ENCODE measurements around the gene RAB5B. TPM values are rescaled to one million over a fixed set of nuclear protein-coding genes. Genes with fewer than 3 reads are reported as not detected.
A peak's percentile ranks its signal among the peaks of the same experiment; 100 is the strongest.

Gene RAB5B
- polyA plus RNA-seq, 1 donor (not counting 4 experiments of a cell fraction or from before 2014, with no cell fraction given), result 138 TPM

DNA sequence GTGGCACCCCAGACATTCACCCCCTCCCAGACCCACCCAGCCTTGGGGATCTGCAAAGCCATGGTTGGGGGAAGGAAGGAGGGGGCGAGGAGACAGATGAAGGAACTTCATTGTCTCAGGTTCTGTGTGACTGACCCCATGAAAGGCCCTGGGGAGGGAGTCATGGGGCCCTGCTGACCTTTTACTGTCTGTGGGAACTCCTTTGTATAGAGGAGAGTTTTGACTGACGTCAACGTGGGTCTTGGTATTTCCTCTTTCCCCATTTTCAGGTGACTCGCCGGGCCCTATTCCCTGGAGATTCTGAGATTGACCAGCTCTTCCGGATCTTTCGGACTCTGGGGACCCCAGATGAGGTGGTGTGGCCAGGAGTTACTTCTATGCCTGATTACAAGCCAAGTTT lies 3.1 kb upstream of the RAB5B start:
- no peak overlapping the region for H3K4me2 ChIP-seq (ENCODE audit: control insufficient read depth, extremely low read depth, insufficient read depth, low read depth, low read length)
- no peak overlapping the region for H3K27ac ChIP-seq (ENCODE audit: control insufficient read depth, insufficient read depth, low read length)
- no peak overlapping the region for H3K4me3 ChIP-seq (ENCODE audit: control insufficient read depth in 2 of 3, extremely low read depth in 1 of 3, insufficient read depth in 2 of 3, low read depth in 1 of 3, low read length in 3 of 3)

DNA sequence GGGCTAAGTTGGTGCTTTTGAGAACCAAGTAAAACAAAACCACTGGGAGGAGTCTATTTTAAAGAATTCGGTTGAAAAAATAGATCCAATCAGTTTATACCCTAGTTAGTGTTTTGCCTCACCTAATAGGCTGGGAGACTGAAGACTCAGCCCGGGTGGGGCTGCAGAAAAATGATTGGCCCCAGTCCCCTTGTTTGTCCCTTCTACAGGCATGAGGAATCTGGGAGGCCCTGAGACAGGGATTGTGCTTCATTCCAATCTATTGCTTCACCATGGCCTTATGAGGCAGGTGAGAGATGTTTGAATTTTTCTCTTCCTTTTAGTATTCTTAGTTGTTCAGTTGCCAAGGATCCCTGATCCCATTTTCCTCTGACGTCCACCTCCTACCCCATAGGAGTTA lies 1.8 kb upstream of the RAB5B start:
- Histone ChIP-seq H3K36me3 (ENCODE audit: control insufficient read depth in 2 of 2, extremely low read depth in 1 of 2, insufficient read depth in 2 of 2, low read length in 2 of 2) (peaks cover 0 to 27% of the 10 kb centered on the region in 2 experiments), H4K20me1 (ENCODE audit: control insufficient read depth, extremely low read depth, insufficient read depth, low read length) (peaks cover 1% of the 10 kb centered on the region), H3K79me2 (ENCODE audit: control insufficient read depth, insufficient read depth, low read length) (peaks cover 37% of the 10 kb centered on the region), H2AFZ (ENCODE audit: control insufficient read depth, low read length) (no peak overlapping the region), H3K27ac (ENCODE audit: control insufficient read depth, insufficient read depth, low read length) (peak overlapping the region; percentile 93), H3K4me3 (ENCODE audit: control insufficient read depth in 2 of 3, extremely low read depth in 1 of 3, insufficient read depth in 2 of 3, low read depth in 1 of 3, low read length in 3 of 3) (peak overlapping the region; percentile 50 to 98 (median 78)), H3K9ac (ENCODE audit: control insufficient read depth, extremely low read depth, insufficient read depth, low read length) (peak overlapping the region; percentile 90), H3K9me1 (ENCODE audit: control insufficient read depth, extremely low read depth, insufficient read depth, low read length) (no peaks in the 10 kb centered on the region), H3K9me3 (ENCODE audit: control insufficient read depth, low read depth, low read length) (no peaks in the 10 kb centered on the region), H3K4me1 (ENCODE audit: control insufficient read depth, extremely low read depth, insufficient read depth, low read length) (peaks cover 34% of the 10 kb centered on the region), H3K4me2 (ENCODE audit: control insufficient read depth, extremely low read depth, insufficient read depth, low read depth, low read length) (peak overlapping the region; percentile 99), H3K27me3 (ENCODE audit: control insufficient read depth, extremely low read depth, insufficient read depth, low read length) (no peaks in the 10 kb centered on the region)
- TF ChIP-seq, protein P1, sequence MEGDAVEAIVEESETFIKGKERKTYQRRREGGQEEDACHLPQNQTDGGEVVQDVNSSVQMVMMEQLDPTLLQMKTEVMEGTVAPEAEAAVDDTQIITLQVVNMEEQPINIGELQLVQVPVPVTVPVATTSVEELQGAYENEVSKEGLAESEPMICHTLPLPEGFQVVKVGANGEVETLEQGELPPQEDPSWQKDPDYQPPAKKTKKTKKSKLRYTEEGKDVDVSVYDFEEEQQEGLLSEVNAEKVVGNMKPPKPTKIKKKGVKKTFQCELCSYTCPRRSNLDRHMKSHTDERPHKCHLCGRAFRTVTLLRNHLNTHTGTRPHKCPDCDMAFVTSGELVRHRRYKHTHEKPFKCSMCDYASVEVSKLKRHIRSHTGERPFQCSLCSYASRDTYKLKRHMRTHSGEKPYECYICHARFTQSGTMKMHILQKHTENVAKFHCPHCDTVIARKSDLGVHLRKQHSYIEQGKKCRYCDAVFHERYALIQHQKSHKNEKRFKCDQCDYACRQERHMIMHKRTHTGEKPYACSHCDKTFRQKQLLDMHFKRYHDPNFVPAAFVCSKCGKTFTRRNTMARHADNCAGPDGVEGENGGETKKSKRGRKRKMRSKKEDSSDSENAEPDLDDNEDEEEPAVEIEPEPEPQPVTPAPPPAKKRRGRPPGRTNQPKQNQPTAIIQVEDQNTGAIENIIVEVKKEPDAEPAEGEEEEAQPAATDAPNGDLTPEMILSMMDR (optimal IDR thresholded peaks at IDR 0.05 in 1 of 3, IDR thresholded peaks at IDR 0.05 in 1 of 3, conservative IDR thresholded peaks at IDR 0.05 in 1 of 3; ENCODE audit: extremely low read depth in 1 of 3, insufficient read depth in 2 of 3, low read length in 3 of 3), result no peak
- no peak for TF ChIP-seq EZH2 (IDR thresholded peaks at IDR 0.05; ENCODE audit: low read length)
- no peak for DNase-seq (ENCODE audit: low read depth, low spot score)
- FAIRE-seq, result no peak
- dilution Hi-C loops (cut with MboI; ENCODE audit: extremely low pct_ligation_motif_present, low sequenced_read_pairs), result no loop called here

More for the DNA sequence above, 3.1 kb upstream of the RAB5B start:
- Histone ChIP-seq H3K4me1 (ENCODE audit: control insufficient read depth, extremely low read depth, insufficient read depth, low read length) (peaks cover 34% of the 10 kb centered on the region), H3K9me1 (ENCODE audit: control insufficient read depth, extremely low read depth, insufficient read depth, low read length) (no peaks in the 10 kb centered on the region), H3K27me3 (ENCODE audit: control insufficient read depth, extremely low read depth, insufficient read depth, low read length) (no peaks in the 10 kb centered on the region), H3K36me3 (ENCODE audit: control insufficient read depth in 2 of 2, extremely low read depth in 1 of 2, insufficient read depth in 2 of 2, low read length in 2 of 2) (peaks cover 0 to 22% of the 10 kb centered on the region in 2 experiments), H3K9ac (ENCODE audit: control insufficient read depth, extremely low read depth, insufficient read depth, low read length) (no peak overlapping the region), H4K20me1 (ENCODE audit: control insufficient read depth, extremely low read depth, insufficient read depth, low read length) (no peaks in the 10 kb centered on the region), H2AFZ (ENCODE audit: control insufficient read depth, low read length) (no peak overlapping the region), H3K79me2 (ENCODE audit: control insufficient read depth, insufficient read depth, low read length) (peaks cover 28% of the 10 kb centered on the region), H3K9me3 (ENCODE audit: control insufficient read depth, low read depth, low read length) (no peaks in the 10 kb centered on the region)
- FAIRE-seq, result no peak
- DNase-seq (ENCODE audit: low read depth, low spot score), result no peak
- dilution Hi-C loops (cut with MboI; ENCODE audit: extremely low pct_ligation_motif_present, low sequenced_read_pairs), result no loop called here
- no peak for TF ChIP-seq EZH2 (IDR thresholded peaks at IDR 0.05; ENCODE audit: low read length)
- TF ChIP-seq, protein P1 (optimal IDR thresholded peaks at IDR 0.05 in 1 of 3, IDR thresholded peaks at IDR 0.05 in 1 of 3, conservative IDR thresholded peaks at IDR 0.05 in 1 of 3; ENCODE audit: extremely low read depth in 1 of 3, insufficient read depth in 2 of 3, low read length in 3 of 3), result no peak

Data from keratinocyte (primary cell).